H9 (cell line): ENCODE results near the gene TBC1D22A. TPM values are rescaled to one million over a fixed set of nuclear protein-coding genes. Genes with fewer than 3 reads are reported as not detected.

Experiments used
- DNase-seq: peaks from one replicate; pipeline ENCODE4 v3.0.0-alpha.2; 2017
- H2AFZ ChIP-seq: one replicate; pipeline ENCODE4 v1.6.1; 2013; ENCODE audit warnings: mild to moderate bottlenecking, low read length, control low read depth, moderate library complexity
- H2AK5ac ChIP-seq: 2 replicates; pipeline ENCODE4 v1.6.1; 2013; ENCODE audit warnings: low read length, control low read depth, mixed read lengths; ENCODE audit not compliant: insufficient read length
- H2BK120ac ChIP-seq: one replicate; pipeline ENCODE4 v1.6.1; 2013; ENCODE audit warnings: low read depth, mild to moderate bottlenecking, low read length, control low read depth, inconsistent platforms; ENCODE audit not compliant: poor library complexity, severe bottlenecking
- H2BK12ac ChIP-seq: 2 replicates; pipeline ENCODE4 v1.6.1; 2013; ENCODE audit warnings: low read length, control low read depth, mixed read lengths, low read depth; ENCODE audit not compliant: insufficient read length
- H2BK15ac ChIP-seq: 2 replicates; pipeline ENCODE4 v1.6.1; 2013; ENCODE audit warnings: low read depth, low read length, control low read depth
- H2BK20ac ChIP-seq: one replicate; pipeline ENCODE4 v1.6.1; 2013; ENCODE audit warnings: low read depth, mild to moderate bottlenecking, low read length, control low read depth, inconsistent platforms; ENCODE audit not compliant: poor library complexity, severe bottlenecking
- H2BK5ac ChIP-seq: 2 replicates; pipeline ENCODE4 v1.6.1; 2013; ENCODE audit warnings: low read length, control low read depth, mixed read lengths; ENCODE audit not compliant: insufficient read length
- H3K14ac ChIP-seq: 2 replicates; pipeline ENCODE4 v1.6.1; 2013; ENCODE audit warnings: low read length, control low read depth; ENCODE audit not compliant: insufficient read depth
- H3K18ac ChIP-seq: 2 replicates; pipeline ENCODE4 v1.6.1; 2013; ENCODE audit warnings: low read depth, mild to moderate bottlenecking, mixed read lengths, low read length, control low read depth; ENCODE audit not compliant: insufficient read length
- H3K23ac ChIP-seq: 2 replicates; pipeline ENCODE4 v1.6.1; 2013; ENCODE audit warnings: low read length, control low read depth, mixed read lengths, low read depth; ENCODE audit not compliant: insufficient read length
- H3K23me2 ChIP-seq: 2 replicates; pipeline ENCODE4 v1.6.1; 2013; ENCODE audit warnings: low read depth, mild to moderate bottlenecking, mixed read lengths, low read length, control low read depth; ENCODE audit not compliant: insufficient read length, poor library complexity, severe bottlenecking
- H3K27ac ChIP-seq: 2 replicates; pipeline ENCODE4 v1.5.1; 2013; ENCODE audit warnings: low read length, control low read depth, mixed read lengths, low read depth; ENCODE audit not compliant: insufficient read length
- H3K27me3 ChIP-seq: 2 replicates; pipeline ENCODE4 v1.6.1; 2013; ENCODE audit warnings: low read length, control low read depth, inconsistent platforms; ENCODE audit not compliant: insufficient read depth
- H3K4ac ChIP-seq: 2 replicates; pipeline ENCODE4 v1.6.1; 2013; ENCODE audit warnings: low read depth, mild to moderate bottlenecking, control low read depth, inconsistent platforms, low read length, moderate library complexity
- H3K4me1 ChIP-seq: 2 replicates; pipeline ENCODE4 v1.6.1; 2013; ENCODE audit warnings: low read length, control low read depth, inconsistent platforms; ENCODE audit not compliant: insufficient read depth
- H3K4me2 ChIP-seq: 2 replicates; pipeline ENCODE4 v1.6.1; 2013; ENCODE audit warnings: low read length, control low read depth, mixed read lengths; ENCODE audit not compliant: insufficient read length, insufficient read depth
- H3K56ac ChIP-seq: 2 replicates; pipeline ENCODE4 v1.6.1; 2013; ENCODE audit warnings: low read depth, mild to moderate bottlenecking, mixed read lengths, low read length, control low read depth; ENCODE audit not compliant: insufficient read length
- H3K79me1 ChIP-seq: 2 replicates; pipeline ENCODE4 v1.6.1; 2013; ENCODE audit warnings: low read depth, mild to moderate bottlenecking, moderate library complexity, low read length, control low read depth, inconsistent platforms; ENCODE audit not compliant: insufficient read depth, poor library complexity, severe bottlenecking
- H3K79me2 ChIP-seq: 2 replicates; pipeline ENCODE4 v1.6.1; 2013; ENCODE audit warnings: low read length, control low read depth, inconsistent platforms; ENCODE audit not compliant: insufficient read depth
- H3K9ac ChIP-seq: 2 replicates; pipeline ENCODE4 v1.6.1; 2013; ENCODE audit warnings: low read length, control low read depth, mixed read lengths; ENCODE audit not compliant: insufficient read length; ENCODE audit errors: extremely low read depth
- H3K9me3 ChIP-seq: one replicate; pipeline ENCODE4 v1.6.1; 2013; ENCODE audit warnings: low read depth, low read length, inconsistent platforms; ENCODE audit not compliant: control insufficient read depth
- H3T11ph ChIP-seq: one replicate; pipeline ENCODE4 v1.6.1; 2013; ENCODE audit warnings: mild to moderate bottlenecking, low read length, control low read depth, inconsistent platforms
- H4K20me1 ChIP-seq: one replicate; pipeline ENCODE4 v1.6.1; 2013; ENCODE audit not compliant: control insufficient read depth, insufficient read length, insufficient read depth
- H4K5ac ChIP-seq: 2 replicates; pipeline ENCODE4 v1.6.1; 2013; ENCODE audit warnings: low read depth, mild to moderate bottlenecking, mixed read lengths, low read length, control low read depth; ENCODE audit not compliant: insufficient read length
- H4K8ac ChIP-seq: replicated peaks from 2 replicates; pipeline ENCODE4 v1.6.1; 2013; ENCODE audit warnings: low read length, control low read depth, mixed read lengths, low read depth; ENCODE audit not compliant: insufficient read length
- H4K91ac ChIP-seq: 2 replicates; pipeline ENCODE4 v1.6.1; 2013; ENCODE audit warnings: low read depth, mild to moderate bottlenecking, moderate library complexity, mixed read lengths, low read length, control low read depth; ENCODE audit not compliant: insufficient read length
- H3K27ac Mint-ChIP-seq, 3 experiments: 2 replicates in 2 of 3; 3 replicates in 1 of 3; pipeline ENCODE4 v1.8.0; 2020 to 2021; ENCODE audit warnings: mixed read lengths in 3 of 3, mild to moderate bottlenecking in 1 of 3, moderate library complexity in 1 of 3
- H3K27me3 Mint-ChIP-seq: 2 replicates; pipeline ENCODE4 v1.8.0; 2021; ENCODE audit warnings: low read depth, mild to moderate bottlenecking, moderate library complexity, mixed read lengths
- H3K36me3 Mint-ChIP-seq, 3 experiments: 2 replicates in 2 of 3; 3 replicates in 1 of 3; pipeline ENCODE4 v1.8.0; 2020 to 2021; ENCODE audit warnings: low read depth in 3 of 3, mixed read lengths in 3 of 3; ENCODE audit not compliant: insufficient read depth in 1 of 3
- H3K4me1 Mint-ChIP-seq, 2 experiments: 2 replicates each; pipeline ENCODE4 v1.8.0; 2020; ENCODE audit warnings: mixed read lengths in 2 of 2
- H3K4me3 Mint-ChIP-seq, 2 experiments: 2 replicates in 1 of 2; 3 replicates in 1 of 2; pipeline ENCODE4 v1.8.0; 2020 to 2021; ENCODE audit warnings: mild to moderate bottlenecking in 2 of 2, mixed read lengths in 2 of 2, moderate library complexity in 1 of 2
- H3K9me3 Mint-ChIP-seq, 2 experiments: 2 replicates in 1 of 2; 3 replicates in 1 of 2; pipeline ENCODE4 v1.8.0; 2020; ENCODE audit warnings: mild to moderate bottlenecking in 2 of 2, mixed read lengths in 2 of 2, moderate library complexity in 1 of 2
- CTCF ChIP-seq: fragments of 200-600 bp; sonication (generic); conservative IDR thresholded peaks from 3 replicates; pipeline ENCODE4 v1.8.0; 2021; ENCODE audit warnings: antibody characterized with exemption, mild to moderate bottlenecking
- WGBS: extraction: QIAGEN DNeasy Blood & Tissue Kit; methylation state at CpG from one replicate; pipeline ENCODE4 v1.1.7; 2013; ENCODE audit warnings: missing lambda C conversion rate, low lambda C conversion rate, mixed read lengths; ENCODE audit not compliant: insufficient read length; ENCODE audit errors: extremely low coverage; 5-methylcytosine and 5-hydroxymethylcytosine counted together
- total RNA-seq: library from RNA; stranded (reverse); gene quantifications from 2 replicates; pipeline ENCODE4 v1.2.1, GENCODE V29; 2021

The TBC1D22A gene
- total RNA-seq, 1 experiment from 2014 or later: 20.8 TPM

GRCh38 chr22:46855681-46856080, 93.2 kb downstream of the TBC1D22A start:
- Histone ChIP-seq H2AFZ (no peak overlapping the region), H2BK120ac (no peak overlapping the region), H3K79me2 (no peaks in the 10 kb centered on the region), H2BK12ac (no peak overlapping the region), H3K27me3 (no peaks in the 10 kb centered on the region), H2AK5ac (no peak overlapping the region), H3K56ac (no peak overlapping the region), H3K9me3 (no peaks in the 10 kb centered on the region), H3K4ac (no peak overlapping the region), H3T11ph (no peak overlapping the region), H3K4me2 (no peak overlapping the region), H3K9ac (no peak overlapping the region), H2BK20ac (no peak overlapping the region), H2BK5ac (no peak overlapping the region), H3K23ac (no peak overlapping the region), H4K20me1 (no peaks in the 10 kb centered on the region), H3K14ac (no peak overlapping the region), H4K91ac (no peak overlapping the region), H4K8ac (no peak overlapping the region), H2BK15ac (no peak overlapping the region), H3K18ac (no peak overlapping the region), H3K27ac (no peak overlapping the region), H3K79me1 (no peaks in the 10 kb centered on the region), H3K23me2 (no peaks in the 10 kb centered on the region), H3K4me1 (peaks cover 2% of the 10 kb centered on the region; the same call in 1 of the 2 replicates), H4K5ac (no peak overlapping the region)
- Mint-ChIP-seq H3K4me1 (peaks cover 10 to 14% of the 10 kb centered on the region in 2 experiments), H3K36me3 (peaks cover 7 to 13% (median 8%) of the 10 kb centered on the region in 3 experiments; a peak in 5 of 7 replicates), H3K27ac (no peak overlapping the region), H3K4me3 (no peak overlapping the region), H3K27me3 (no peaks in the 10 kb centered on the region), H3K9me3 (peaks cover 4 to 10% of the 10 kb centered on the region in 2 experiments)
- WGBS: no CpG with 5 or more reads among the region's 12 CpGs
- DNase-seq: no peak
- TF ChIP-seq CTCF: no peak
